Parathyroid adenoma (tissue), 2 donors: ENCODE results near the gene TMEM120B.
A peak's percentile ranks its signal among the peaks of the same experiment; 100 is the strongest.
"Not testable (repeated sequence)": the region's sequence is repeated elsewhere in the genome, so short reads cannot be mapped to it uniquely, and the experiment has no call there.

Experiments
- H2AFZ ChIP-seq: fragments of 300-600 bp; sonication (generic); one replicate; pipeline ENCODE4 v1.7.0; 2017; ENCODE audit warnings: antibody characterized with exemption, mild to moderate bottlenecking
- H3K27ac ChIP-seq: fragments of 300-600 bp; sonication (generic); one replicate; pipeline ENCODE4 v1.7.0; 2017
- H3K27me3 ChIP-seq: fragments of 300-600 bp; sonication (generic); one replicate; pipeline ENCODE4 v1.7.0; 2017; ENCODE audit warnings: low read length; ENCODE audit not compliant: control insufficient read depth, insufficient read depth
- H3K36me3 ChIP-seq: fragments of 300-600 bp; sonication (generic); one replicate; pipeline ENCODE4 v1.7.0; 2017; ENCODE audit warnings: low read length; ENCODE audit not compliant: control insufficient read depth, insufficient read depth
- H3K4me1 ChIP-seq: fragments of 300-600 bp; sonication (generic); one replicate; pipeline ENCODE4 v1.7.0; 2017; ENCODE audit warnings: control low read depth
- H3K4me2 ChIP-seq: fragments of 300-600 bp; sonication (generic); one replicate; pipeline ENCODE4 v1.7.0; 2017; ENCODE audit warnings: low read length
- H3K4me3 ChIP-seq: fragments of 300-600 bp; sonication (generic); one replicate; pipeline ENCODE4 v1.7.0; 2017; ENCODE audit warnings: low read depth, low read length
- H3K79me2 ChIP-seq: fragments of 300-600 bp; sonication (generic); one replicate; pipeline ENCODE4 v1.7.0; 2017; ENCODE audit warnings: control low read depth
- H3K9ac ChIP-seq: fragments of 300-600 bp; sonication (generic); one replicate; pipeline ENCODE4 v1.7.0; 2017; ENCODE audit warnings: mild to moderate bottlenecking
- H3K9me3 ChIP-seq: fragments of 300-600 bp; sonication (generic); one replicate; pipeline ENCODE4 v1.7.0; 2017; ENCODE audit warnings: low read length; ENCODE audit not compliant: control insufficient read depth
- TF ChIP-seq, protein P1 (sequence below): fragments of 300-600 bp; sonication (generic); IDR thresholded peaks from one replicate; pipeline ENCODE4 v1.7.0; 2017; ENCODE audit warnings: antibody characterized with exemption, mild to moderate bottlenecking
- donor health status: primary hyperparathyroidism.

The TMEM120B gene

DNA sequence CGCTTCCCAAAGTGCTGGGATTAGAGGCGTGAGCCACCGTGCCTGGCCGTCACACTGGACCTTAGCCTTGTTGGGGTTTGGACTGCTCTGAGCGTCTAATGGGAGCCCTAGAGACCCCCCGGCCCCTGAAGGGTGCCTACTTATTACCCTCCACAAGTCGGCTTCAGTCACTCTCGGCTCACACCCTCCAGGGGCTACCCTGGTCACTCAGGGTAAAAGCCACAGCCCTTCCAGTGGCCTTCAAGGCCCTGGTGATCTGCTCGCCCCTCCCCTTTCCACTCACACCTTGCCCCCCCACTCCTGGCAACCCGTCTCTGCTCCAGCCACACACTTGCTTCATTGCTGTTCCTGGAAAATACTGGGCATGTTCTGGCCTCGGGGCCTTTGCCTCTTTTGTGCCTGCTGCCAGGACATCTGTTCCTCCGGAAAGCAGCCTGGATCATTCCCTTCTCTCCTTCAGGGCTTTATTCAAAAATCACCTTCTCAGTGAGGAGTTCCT is 39.5 kb upstream of the TMEM120B start:
- Histone ChIP-seq H3K4me3 (peak overlapping the region; percentile 71), H3K27ac (peak overlapping the region; percentile 60), H3K79me2 (no peaks in the 10 kb centered on the region), H3K27me3 (no peaks in the 10 kb centered on the region), H3K9me3 (no peaks in the 10 kb centered on the region), H3K9ac (no peak overlapping the region), H3K36me3 (no peaks in the 10 kb centered on the region), H2AFZ (peak overlapping the region; percentile 74), H3K4me1 (no peaks in the 10 kb centered on the region), H3K4me2 (peak overlapping the region; percentile 85)
- TF ChIP-seq, protein P1, sequence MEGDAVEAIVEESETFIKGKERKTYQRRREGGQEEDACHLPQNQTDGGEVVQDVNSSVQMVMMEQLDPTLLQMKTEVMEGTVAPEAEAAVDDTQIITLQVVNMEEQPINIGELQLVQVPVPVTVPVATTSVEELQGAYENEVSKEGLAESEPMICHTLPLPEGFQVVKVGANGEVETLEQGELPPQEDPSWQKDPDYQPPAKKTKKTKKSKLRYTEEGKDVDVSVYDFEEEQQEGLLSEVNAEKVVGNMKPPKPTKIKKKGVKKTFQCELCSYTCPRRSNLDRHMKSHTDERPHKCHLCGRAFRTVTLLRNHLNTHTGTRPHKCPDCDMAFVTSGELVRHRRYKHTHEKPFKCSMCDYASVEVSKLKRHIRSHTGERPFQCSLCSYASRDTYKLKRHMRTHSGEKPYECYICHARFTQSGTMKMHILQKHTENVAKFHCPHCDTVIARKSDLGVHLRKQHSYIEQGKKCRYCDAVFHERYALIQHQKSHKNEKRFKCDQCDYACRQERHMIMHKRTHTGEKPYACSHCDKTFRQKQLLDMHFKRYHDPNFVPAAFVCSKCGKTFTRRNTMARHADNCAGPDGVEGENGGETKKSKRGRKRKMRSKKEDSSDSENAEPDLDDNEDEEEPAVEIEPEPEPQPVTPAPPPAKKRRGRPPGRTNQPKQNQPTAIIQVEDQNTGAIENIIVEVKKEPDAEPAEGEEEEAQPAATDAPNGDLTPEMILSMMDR, result no peak

DNA sequence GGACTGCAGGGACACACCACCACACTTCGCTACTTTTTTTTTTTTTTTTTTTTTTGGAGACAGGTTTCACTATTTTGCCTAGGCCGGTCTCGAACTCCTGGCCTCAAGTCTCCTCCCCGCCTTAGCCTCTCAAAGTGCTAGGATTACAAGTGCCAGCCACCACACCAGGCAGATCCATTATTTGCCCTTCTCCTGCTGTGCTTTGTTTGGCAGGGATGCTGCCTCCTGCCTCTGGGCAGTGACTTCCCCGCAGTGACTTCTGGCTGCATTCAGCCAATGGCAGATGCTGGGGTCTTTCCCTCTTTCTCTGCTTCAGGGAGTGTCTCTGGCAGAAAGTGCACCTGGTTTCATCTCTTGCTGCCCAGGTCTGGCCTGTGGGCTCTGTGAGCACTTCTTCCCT is 36.4 kb upstream of the TMEM120B start:
- no peak overlapping the region for H3K9ac ChIP-seq
- H3K4me2 ChIP-seq, result no peak overlapping the region
- H3K27ac ChIP-seq, result no peak overlapping the region
- H3K4me1 ChIP-seq, result peaks cover 9% of the 10 kb centered on the region
- H2AFZ ChIP-seq, result no peak overlapping the region
- H3K9me3 ChIP-seq, result no peaks in the 10 kb centered on the region
- H3K4me3 ChIP-seq, result no peak overlapping the region
- H3K79me2 ChIP-seq, result no peaks in the 10 kb centered on the region
- H3K36me3 ChIP-seq, result no peaks in the 10 kb centered on the region
- TF ChIP-seq, protein P1, result no peak
- no peaks in the 10 kb centered on the region for H3K27me3 ChIP-seq

DNA sequence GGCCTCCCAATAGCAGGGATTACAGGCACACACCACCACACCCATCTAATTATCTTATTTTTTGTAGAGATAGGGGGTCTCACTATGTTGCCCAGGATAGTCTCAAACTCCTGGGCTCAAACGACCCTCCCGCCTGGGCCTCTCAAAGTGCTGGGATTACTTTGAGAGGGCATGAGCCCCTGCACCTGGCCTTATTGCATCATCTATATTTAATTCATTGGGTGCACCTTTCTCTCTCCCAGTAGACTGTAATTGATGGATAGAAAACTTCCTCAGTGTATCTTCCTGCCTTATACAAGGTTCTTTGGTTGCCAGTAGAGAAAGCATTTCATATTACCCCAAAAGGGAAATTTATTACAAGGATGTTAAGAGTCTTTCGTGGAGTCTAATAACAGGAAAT is 34.2 kb upstream of the TMEM120B start:
- Histone ChIP-seq H3K4me3 (no peak overlapping the region), H3K4me1 (peaks cover 9% of the 10 kb centered on the region), H3K9me3 (no peaks in the 10 kb centered on the region), H3K27ac (no peak overlapping the region), H3K79me2 (no peaks in the 10 kb centered on the region), H3K27me3 (no peaks in the 10 kb centered on the region), H3K4me2 (no peak overlapping the region), H2AFZ (peak overlapping the region; percentile 48), H3K36me3 (no peaks in the 10 kb centered on the region), H3K9ac (no peak overlapping the region)
- TF ChIP-seq, protein P1, result no peak

DNA sequence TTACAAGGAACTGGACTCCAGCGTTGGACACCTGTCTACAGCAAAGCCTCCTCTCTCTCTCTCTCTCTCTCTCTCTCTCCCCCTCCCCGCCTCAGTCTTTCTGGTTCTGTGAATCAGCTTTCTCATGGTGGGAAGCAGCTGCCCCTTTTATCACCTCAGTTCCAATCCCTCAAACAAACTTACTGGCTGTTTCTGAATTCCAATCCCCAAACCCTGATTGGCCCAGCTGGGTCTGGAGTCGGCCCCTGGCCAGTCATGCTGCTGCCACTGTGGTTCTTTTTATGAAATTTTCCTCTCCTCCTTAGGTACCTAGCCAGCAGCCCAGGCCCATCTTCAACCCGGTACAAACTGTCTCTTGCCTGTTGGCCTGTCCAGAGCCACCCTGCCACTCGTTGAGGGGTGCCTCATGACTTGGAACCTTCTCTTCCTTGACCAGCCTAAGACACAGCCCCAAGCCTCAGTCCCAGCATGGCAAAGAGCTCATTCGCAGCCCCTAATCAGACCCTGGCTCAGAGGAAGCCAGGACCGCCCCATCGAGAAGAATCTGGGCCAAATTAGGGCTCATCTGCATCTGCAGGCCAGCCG is 33.7 kb upstream of the TMEM120B start:
- Histone ChIP-seq H3K27ac (peak overlapping the region; percentile 71), H3K79me2 (no peaks in the 10 kb centered on the region), H3K9me3 (no peaks in the 10 kb centered on the region), H3K4me3 (no peak overlapping the region), H2AFZ (peak overlapping the region; percentile 85), H3K9ac (no peak overlapping the region), H3K27me3 (no peaks in the 10 kb centered on the region), H3K4me1 (peaks cover 9% of the 10 kb centered on the region), H3K4me2 (no peak overlapping the region), H3K36me3 (no peaks in the 10 kb centered on the region)
- TF ChIP-seq, protein P1, result no peak

GRCh38 chr12:121679661-121680197 is 32.8 kb upstream of the TMEM120B start:
- not testable (repeated sequence) for H3K36me3 ChIP-seq, H3K4me3 ChIP-seq, H3K79me2 ChIP-seq, H3K9me3 ChIP-seq, H3K27me3 ChIP-seq, H3K9ac ChIP-seq, H3K4me1 ChIP-seq, H3K4me2 ChIP-seq
- peak overlapping the region; percentile 71 for H3K27ac ChIP-seq
- peak overlapping the region; percentile 85 for H2AFZ ChIP-seq
